GM12874 (cell line): ENCODE data around the gene FAM227B.

ENCODE experiments used
- CTCF ChIP-seq: IDR thresholded peaks from 2 replicates; pipeline ENCODE4 v1.5.1; 2011; ENCODE audit warnings: low read depth, mild to moderate bottlenecking, control low read depth, low read length, moderate library complexity; ENCODE audit not compliant: insufficient read depth

The FAM227B gene

GRCh38 chr15:49570174-49570573 is 50.4 kb downstream of the FAM227B start:
- no peak for TF ChIP-seq CTCF

- TF ChIP-seq CTCF, result no peak
Measured at GRCh38 chr15:49560045-49560444, 60.6 kb downstream of the FAM227B start.

GRCh38 chr15:49558929-49559328 is 61.7 kb downstream of the FAM227B start:
- TF ChIP-seq CTCF, result no peak

- TF ChIP-seq CTCF, result no peak
Measured at GRCh38 chr15:49556437-49556836, 64.2 kb downstream of the FAM227B start.

GRCh38 chr15:49538520-49538919 is 82.1 kb downstream of the FAM227B start:
- no peak for TF ChIP-seq CTCF

GRCh38 chr15:49530092-49530491 is 90.5 kb downstream of the FAM227B start:
- no peak for TF ChIP-seq CTCF

- no peak for TF ChIP-seq CTCF
Measured at GRCh38 chr15:49528289-49528688, 92.3 kb downstream of the FAM227B start.

- TF ChIP-seq CTCF, result no peak
Measured at GRCh38 chr15:49521802-49522201, 98.8 kb downstream of the FAM227B start.
